NCI-H1417 (cell line): ENCODE measurements around the gene MUC7.
A peak's percentile ranks its signal among the peaks of the same experiment; 100 is the strongest.
"Not testable (repeated sequence)": the region's sequence is repeated elsewhere in the genome, so short reads cannot be mapped to it uniquely, and the experiment has no call there.

ENCODE experiments used
- DNase-seq, 3 experiments: peaks; one replicate each; lab custom pipeline; 2025; lab: John Stamatoyannopoulos, UW

MUC7 gene

DNA sequence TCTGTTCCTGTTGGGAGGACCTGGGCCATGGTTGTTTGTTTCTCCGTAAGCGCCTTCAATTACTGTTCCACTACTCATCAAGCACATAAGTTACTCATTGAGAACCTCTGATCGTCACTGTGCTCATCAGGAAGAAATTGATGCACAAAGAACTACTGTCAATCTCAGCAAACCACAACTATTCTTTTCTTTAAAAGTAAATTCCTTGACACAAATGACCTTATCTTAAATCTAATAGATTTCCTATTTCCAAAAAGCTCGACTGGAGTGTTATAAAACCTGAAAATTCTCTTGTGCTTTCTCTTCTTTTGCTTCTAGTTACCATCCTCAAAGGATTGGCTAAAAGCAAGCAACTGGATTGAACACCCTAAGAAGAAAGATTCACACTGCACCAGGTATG is at the start of gene MUC7:
Gene MUC7, plus strand, starts transcription at position 301 of the 400 bp plus-strand sequence. CDS start 1,825 bp downstream, outside the sequence.
- no peak for DNase-seq

DNA sequence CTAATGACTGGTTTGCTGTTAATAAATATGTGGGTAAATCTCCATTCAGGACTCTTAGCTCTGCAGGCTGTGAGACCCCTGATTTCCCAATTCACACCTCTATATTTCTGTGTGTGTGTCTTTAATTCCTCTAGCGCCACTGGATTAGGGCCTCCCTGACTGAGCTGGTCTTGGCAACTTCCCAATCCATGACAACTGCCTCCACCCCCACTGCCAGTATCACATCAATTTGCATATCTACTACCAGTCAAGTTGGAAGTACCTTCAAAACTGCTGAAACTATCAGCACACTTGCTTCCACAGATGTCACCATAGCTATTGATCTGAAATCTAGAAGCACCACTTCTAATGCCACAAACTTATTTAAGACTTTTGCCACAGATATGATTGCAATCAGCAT is 46.7 kb upstream of the MUC7 start:
- no peak for DNase-seq

DNA sequence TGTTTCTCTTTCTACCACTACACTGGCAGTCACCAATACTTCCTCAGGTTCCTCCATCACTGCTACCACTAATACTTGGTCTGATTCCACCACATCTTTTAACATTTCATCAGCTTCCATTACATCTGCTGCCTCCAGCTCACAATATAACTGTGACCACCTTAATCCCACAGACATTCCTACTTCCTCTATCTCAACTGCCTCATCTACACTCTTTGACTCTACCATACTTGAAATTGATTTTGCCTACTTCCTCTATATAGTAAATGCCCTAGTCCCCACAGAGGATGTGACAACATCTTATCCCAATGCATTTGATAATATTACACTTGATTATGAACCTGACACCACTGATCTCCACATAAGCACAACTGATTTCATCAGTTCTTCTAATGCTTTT is 45.2 kb upstream of the MUC7 start:
- DNase-seq: no peak

DNA sequence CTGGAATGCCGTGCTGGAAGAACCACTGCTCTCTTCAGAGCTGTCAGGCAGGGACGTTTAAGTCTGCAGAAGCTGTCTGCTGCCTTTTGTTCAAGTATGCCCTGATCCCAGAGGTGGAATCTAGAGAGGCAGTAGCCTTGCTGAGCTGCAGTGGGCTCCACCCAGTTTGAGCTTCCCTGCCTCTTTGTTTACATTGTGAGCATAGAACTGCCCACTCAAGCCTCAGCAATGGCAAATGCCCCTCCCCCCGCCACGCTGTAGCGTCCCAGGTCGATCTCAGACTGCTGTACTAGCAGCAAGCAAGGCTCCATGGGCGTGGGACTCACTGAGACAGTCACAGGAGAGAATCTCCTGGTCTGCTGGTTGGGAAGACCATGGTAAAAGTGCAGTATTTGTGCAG is 34.8 kb upstream of the MUC7 start:
- DNase-seq: peak in 1 of 3 experiments; percentile 30

DNA sequence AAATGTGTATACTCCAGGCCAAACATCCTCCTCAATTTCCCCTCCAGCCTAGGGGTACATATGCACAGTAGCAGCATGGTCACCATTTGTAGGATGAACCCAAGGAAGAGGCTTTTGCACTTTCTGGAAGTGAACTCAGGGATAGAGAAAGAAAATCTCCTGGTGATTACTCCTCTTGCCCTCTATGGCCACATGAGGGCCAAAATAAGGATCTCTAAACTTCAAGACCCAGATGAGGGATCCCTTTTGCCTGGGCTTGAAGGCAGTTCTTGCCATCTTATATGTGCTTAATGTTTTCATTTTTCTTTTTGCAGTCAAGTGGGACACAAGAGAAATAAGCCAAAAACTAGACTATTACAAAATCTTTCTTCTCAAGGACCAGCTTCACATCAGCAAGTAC is 29.5 kb upstream of the MUC7 start:
- no peak for DNase-seq

DNA sequence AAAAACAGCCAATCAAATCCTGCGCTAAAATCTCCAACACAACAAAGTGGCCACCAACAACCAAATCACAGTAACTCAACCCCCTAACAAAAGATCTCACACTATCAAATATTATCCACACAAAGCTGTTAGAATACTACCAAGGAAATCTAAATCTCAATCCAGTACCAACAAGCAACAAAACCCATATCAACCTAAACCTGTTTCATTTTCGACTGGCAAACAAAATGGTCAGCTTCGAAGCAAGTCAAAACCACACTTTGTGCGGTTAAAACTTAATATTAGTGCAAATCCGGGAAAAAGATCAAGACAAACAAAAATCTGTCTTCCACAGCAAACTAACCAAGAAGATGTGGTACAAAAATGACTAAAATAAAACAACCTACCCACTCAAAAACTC is 28.7 kb upstream of the MUC7 start:
- no peak for DNase-seq

DNA sequence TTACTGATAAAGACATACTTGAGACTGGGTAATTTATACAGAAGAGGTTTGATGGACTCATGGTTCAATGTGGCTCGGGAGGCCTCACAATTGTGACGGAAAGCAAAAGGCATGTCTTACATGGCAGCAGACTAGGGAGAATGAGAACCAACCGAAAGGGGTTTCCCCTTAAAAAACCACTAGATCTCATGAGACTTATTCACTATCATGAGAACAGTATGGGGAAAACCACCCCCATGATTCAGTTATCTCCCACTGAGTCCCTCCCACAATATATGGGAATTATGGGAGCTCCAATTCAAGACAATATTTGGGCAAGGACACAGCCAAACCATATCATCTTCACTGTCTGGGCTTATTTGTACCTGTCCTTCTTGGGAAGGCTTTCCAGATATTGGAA is 22.8 kb upstream of the MUC7 start:
- DNase-seq: no peak

DNA sequence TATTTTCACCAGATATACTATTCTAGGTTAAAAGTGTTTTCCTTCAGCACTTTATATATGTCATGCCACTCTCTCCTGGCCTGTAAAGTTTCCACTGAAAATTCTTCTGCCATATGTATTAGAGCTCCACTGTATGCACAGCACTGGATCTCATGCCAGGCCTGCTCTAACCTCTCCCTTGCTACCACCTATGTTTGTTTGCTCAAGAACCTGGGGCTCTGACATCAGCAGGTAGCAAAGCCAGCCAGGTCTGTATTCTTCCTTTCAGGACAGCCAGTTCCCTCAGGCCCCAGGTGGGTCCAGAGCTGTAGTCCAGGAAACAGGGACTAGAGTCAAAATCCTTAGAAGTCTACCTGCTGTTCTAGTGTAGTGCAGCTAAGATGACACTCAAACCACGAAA is 19.1 kb upstream of the MUC7 start:
- DNase-seq: no peak

DNA sequence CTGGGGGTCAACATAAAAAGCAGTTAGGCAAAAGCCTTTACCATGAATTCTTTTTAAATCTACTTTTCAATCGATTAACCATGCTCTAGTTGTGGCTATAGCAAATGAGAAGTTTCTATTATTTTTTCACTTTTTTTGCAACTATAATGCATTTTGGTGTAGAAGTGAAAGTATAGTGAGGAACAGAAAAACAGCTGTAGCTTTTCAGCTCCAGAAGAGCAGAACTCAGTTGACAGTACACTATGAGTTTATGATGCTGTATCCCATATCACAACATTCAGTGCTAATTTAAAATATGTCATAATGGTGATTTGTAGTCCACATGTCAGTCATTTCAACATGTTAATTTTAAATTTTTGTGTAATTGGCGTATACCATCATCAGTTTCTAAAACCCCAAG is 8.7 kb upstream of the MUC7 start:
- no peak for DNase-seq

DNA sequence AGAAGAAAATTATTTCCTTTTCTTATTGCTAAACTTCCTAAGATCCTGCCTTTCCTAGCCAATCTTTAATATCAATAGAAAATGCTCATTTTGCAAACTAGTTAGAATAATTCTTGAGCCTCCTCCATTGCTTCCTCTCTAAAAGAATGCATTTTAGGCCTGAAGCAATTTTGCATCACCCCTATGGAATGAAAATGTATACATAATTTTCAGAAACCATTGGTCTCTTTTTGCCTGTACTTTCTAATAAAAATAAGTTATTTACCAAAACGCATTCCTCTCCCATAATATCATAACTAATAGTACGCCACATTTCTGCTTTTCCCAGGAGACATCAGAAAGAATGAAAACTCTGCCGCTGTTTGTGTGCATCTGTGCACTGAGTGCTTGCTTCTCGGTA is 1.7 kb downstream of the MUC7 start:
- DNase-seq: no peak

DNA sequence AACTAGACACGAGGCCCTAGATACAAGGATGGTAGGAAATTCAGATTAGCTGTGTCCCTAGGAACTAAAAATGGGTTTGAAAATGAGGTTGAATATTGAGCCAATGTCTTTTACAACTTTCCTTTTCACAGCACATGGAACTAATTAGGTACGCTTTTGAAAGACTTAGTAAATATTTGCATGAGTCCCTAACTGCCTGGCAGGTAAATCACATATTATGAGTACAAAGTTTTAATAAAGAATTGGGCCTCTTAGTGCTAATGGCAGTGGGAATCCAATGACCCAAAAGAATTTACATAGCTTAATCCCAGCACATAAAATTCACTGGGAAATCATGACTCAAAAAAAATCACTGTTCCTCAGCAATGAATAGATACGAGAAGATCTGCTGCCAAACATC is 16.8 kb downstream of the MUC7 start:
- peak in 1 of 3 experiments; percentile 20 for DNase-seq

DNA sequence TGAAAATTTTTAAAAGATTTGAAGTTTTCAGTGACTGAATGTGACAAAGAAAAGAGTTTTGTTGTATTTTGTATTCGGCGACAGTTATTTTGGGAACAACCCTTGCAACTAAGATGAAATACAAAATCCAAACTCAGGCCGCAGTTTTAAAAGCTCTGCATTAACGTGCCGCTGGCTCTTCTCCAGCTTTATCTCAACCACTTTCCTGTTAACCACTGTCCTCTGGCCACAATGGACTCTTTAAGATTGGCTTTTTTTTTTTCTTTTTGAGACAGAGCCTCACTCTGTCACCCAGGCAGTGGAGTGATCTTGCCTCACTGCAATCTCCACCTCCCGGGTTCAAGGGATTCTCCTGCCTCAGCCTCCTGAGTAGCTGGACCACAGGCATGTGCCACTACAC is 24.2 kb downstream of the MUC7 start:
- no peak for DNase-seq

DNA sequence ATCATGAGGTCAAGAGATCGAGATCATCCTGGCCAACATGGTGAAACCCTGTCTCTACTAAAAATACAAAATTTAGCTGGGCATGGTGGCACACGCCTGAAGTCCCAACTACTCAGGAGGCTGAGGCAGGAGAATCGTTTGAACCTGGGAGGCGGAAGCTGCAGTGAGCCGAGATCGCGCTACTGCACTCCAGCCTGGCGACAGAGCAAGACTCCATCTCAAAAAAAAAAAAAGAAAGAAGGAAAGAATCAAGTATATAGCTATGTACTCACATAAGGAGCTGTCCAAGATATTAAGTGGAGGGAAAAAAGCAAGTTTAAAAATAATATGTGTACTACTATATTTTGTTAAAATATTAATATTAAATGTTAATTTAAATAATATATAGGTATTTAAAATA is 29.8 kb downstream of the MUC7 start:
- not testable (repeated sequence) for DNase-seq

DNA sequence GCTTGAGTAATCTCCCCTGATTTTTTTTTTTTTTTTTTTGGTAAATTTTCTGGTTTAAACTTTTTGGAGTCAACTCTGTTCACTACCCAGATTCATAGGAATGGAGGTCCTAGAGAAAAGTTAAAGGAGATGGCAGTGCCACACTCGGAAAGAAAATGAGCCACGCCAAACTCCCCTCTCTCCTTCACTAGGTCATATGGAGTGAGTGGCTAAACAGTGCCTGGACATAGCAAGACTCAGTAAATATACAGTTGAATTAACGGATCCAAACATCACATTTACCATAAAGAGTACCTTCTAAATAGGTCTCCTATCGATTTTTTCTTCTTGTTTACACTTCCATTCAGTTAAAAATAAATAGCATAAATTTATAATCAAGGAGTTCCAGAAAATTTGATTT is 32.7 kb downstream of the MUC7 start:
- no peak for DNase-seq

DNA sequence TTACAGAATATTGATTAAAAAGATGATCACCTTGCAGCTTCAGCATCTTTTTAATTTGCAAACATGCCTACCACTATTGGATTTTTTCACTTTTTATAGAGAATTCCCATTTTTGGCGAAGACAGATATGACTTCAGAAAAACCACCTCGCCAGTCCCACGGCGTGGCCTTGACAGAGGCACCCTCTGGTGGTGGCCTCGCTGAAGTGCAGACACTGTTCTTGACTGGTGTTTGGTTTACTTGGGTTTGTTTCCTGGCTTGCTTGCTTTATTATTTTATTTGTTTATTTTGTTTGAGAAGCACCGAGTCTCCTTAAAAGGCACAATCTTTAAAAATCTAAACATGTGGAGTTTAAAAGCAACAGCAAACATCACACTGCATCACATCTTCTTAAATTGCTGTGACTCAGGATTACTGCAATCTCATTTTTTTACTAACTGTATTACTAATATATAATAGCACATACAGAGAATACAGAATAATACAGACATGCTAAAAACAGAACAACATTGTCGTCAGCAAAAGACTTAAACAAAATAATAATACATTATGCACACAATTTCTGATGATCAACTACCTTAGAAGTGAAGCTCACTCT is 33.3 kb downstream of the MUC7 start:
- DNase-seq: peak; percentile 22 to 67 (median 54)

DNA sequence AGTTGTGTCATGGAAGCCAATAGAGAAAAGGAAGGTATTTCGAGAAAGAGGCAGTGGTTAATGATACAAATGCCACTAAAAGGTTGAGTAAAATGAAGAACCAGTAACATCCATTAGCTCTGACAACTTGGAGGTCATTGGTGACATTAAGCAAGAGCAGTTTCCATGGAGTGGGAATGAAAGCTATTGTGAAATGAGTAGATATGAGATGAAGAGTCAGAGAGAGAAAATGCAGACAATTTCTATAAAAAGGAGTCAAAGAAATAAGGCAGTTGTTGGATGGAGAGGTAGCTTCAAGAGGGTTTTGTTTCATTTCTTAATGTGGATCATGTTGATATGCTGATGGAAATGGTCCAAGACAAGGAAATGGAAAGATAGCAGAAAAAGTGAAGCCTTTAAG is 36.8 kb downstream of the MUC7 start:
- no peak for DNase-seq

DNA sequence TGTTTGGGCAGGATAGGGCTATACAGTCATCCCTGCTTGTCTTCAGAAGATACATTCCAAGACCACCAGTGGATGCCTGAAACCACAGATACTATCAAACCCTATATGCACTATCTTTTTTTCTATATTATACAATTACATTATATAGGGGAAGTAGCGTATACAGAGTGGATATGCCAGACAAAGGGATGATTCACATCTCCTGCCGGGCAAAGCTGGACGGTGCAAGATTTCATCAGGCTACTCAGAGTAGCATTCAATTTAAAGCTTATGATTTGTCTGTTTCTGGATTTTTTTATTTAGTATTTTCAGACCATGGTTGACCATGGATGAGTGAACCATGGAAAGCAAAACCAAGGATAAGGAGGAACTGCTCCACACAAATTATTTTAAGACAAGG is 39.4 kb downstream of the MUC7 start:
- no peak for DNase-seq

DNA sequence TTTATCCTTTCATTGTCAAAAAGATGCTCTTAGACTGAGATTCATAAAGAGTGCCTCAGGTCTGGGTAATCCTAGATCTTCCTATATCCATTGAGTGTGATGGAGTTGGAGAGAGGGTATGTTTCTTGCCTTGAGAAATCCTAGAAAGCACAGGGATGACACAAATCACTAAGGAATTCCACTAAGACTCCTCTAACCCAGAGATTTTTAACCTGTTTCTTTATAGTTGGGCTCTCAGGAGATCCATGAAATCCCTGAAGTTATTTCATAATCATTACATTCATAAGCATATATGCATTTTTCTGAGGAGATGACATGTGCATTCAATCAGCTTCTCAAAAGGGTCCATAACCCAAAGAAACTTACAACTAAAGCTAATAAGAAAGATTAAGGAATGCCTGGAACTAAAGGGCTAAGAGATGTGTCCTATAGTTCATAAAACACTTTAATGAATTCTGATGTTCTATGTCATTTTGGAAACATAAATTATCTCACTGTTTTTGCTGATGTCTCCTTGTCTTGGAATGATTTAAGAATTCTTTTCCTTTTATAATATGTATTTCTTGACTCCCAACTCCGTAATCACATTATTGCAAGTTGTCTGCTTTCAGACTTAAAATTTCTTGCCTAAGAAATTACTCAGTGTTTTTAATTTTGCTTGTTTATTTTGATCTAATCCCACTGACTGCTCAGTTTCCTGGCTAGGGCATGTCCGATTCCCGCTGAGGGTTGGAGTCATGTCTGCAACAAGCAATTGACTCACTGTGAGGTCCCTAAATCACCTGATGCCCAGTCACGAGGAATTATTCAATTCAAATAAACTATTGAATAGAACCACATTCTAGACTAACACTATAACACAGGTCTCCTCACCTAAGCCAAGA is 43.6 kb downstream of the MUC7 start:
- DNase-seq: no peak

DNA sequence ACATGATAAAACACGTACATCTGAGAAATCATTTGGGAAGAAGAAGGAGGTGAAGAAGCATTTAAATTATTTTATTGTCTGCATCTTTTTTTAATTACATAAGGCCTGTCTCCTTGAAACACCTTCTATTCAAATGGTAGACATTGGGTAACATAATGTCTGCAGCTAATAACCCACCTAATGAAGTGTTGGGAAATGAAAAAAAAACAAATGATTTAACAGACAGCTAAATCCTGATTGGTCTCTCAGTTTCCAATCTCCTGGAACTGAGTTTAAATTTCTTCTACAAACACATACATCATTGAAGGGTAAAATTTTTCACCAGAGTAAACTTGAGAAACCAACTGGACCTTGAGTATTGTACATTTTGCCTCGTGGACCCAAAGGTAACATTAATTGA is 46.3 kb downstream of the MUC7 start, which contains the start of gene AMTN:
Gene AMTN, plus strand, starts transcription at position 301 of the 400 bp plus-strand sequence. CDS start 209 bp downstream, outside the sequence.
- DNase-seq: peak in 1 of 3 experiments; percentile 65

DNA sequence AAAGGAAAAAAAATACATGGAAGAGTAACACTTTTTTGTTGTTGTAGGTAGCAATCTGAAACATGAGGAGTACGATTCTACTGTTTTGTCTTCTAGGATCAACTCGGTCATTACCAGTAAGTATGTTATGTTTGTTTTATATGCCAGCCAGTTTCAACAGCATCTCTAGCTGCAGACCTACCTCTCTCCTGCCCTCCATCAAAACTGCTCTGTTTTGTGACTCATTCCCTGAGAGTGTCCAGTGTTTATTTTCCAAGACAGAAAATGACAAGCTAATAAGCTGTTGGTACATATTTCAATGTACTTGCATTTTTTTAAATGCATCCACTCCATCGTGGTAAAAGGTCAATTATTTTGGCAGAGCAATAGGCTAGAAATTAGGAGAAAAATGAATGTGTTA is 46.7 kb downstream of the MUC7 start:
- DNase-seq: peak in 2 of 3 experiments; percentile 13 to 79

DNA sequence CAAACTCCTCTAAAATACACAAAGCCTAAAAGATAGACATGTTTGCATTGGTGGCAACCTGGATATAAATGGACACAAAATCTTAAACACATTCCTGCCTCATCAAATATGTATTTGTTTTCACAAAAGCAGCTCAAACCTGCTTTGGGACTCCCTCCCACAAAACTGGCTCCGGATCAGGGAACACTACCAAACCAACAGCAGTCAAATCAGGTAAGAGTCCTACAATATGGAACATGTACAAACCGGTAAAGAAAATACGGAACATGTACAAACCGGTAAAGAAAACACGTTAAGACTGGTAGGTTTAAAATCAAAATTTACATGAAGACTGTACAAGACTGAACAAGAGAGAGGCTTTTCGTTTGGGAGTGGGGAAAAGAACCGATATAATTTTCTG is 50.6 kb downstream of the MUC7 start:
- DNase-seq: no peak

DNA sequence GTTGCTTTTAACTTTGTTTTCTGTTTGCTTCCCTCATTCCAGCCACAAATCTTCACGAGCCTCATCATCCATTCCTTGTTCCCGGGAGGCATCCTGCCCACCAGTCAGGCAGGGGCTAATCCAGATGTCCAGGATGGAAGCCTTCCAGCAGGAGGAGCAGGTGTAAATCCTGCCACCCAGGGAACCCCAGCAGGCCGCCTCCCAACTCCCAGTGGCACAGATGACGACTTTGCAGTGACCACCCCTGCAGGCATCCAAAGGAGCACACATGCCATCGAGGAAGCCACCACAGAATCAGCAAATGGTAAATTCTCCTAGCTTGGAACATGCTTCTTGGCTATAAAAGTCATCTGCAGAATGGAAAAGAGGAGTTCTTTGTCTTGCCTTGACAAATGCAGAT is 59.0 kb downstream of the MUC7 start:
- DNase-seq: no peak

DNA sequence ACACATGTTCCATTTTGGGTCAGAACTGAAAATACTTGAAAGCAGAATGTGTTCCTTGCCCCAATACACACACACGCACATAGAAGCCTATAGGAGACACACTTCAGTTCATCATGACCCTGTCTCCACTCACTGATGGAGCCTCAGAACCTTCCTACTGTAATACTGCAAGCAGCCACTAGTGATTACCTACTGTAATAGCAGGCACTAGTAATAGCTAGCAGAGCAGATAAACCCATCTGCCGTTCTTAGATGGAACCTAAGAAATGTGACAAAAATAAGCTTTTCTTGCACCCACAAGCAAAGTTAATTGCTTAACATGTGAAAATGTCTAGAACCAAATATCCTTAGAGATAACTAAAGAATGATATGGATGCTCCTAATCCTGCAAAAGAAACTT is 60.0 kb downstream of the MUC7 start:
- DNase-seq: no peak
